GM21367 (cell line): ENCODE results near the gene CFTR.
A peak's percentile ranks its signal among the peaks of the same experiment; 100 is the strongest.
"Not testable (repeated sequence)": the region's sequence is repeated elsewhere in the genome, so short reads cannot be mapped to it uniquely, and the experiment has no call there.

Source experiments
- ATAC-seq: cut with Tn5 transposase; IDR thresholded peaks from one replicate; pipeline ENCODE4 v1.9.1; 2021; ENCODE audit not compliant: unreplicated experiment

Gene CFTR

GRCh38 chr7:117683430-117684175, 203.8 kb downstream of the CFTR start:
- ATAC-seq: no peak

DNA sequence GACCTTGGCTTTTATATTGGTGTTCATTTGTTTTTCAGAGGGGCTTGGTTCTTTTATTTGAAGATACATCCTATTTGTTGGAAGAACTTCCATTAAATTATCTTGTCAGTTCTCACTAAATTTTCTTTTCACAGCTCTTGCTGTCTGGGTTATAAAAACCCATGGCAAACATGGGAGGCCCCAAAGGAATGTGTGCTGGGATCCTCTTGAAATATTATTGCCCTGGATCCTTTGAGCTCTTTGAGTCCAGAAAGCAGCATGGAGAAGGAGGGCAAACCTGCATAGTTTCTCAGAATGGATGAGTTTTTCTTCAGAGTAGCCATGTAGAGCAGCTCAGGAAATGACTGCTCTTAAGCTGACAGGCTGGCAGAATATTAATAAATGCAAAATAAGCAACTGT, 206.0 kb downstream of the CFTR start:
- ATAC-seq: no peak

DNA sequence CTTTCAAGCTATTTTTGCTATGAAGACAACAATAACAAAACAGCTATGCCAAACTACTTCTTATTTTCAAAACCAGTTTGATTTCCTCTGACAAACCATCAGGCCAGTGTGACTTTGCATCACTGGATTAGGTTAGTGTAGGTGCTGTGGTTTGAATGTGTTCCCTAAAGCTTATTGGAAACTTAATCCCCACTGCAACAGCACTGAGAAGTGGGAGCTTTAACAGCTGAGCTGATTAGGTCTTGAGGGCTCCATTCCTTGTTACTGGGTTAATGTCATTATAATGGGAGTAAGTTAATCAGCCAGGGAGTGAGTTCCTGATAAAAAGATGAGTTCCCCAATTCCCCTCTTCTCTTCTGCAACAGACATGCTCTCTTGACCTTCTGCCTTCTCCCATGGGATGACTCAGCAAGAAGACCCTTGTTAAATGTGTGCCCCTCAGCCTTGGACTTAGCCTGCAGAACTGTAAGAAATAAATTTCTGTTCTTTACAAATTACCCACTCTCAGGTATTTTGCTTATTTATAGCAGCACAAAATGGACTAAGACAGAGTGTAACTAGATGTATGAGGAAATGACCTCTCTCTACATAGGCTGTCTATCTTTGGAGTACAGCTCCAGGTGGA, 206.6 kb downstream of the CFTR start:
- ATAC-seq: no peak

- no peak for ATAC-seq
Observed at GRCh38 chr7:117688126-117688525, 208.3 kb downstream of the CFTR start.

DNA sequence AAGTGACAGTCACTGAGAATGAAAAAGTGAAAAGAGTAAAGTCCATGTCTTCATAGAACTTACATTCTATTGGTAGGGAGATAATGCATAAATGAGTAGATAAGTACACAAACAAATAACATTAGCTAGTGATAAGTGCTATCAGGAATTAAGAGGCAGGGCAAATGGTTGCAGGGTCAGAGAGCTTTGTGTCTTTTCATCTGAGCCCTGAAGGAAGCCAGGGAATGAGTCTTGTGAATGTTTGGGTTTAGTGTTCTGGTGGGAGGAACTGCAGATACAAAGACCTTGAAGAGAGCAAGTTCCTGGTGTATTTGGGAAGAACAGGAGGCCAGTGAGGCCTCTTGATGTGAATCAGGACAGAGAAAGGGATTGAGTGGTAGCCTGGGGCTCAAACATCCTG, 209.6 kb downstream of the CFTR start:
- ATAC-seq: no peak

DNA sequence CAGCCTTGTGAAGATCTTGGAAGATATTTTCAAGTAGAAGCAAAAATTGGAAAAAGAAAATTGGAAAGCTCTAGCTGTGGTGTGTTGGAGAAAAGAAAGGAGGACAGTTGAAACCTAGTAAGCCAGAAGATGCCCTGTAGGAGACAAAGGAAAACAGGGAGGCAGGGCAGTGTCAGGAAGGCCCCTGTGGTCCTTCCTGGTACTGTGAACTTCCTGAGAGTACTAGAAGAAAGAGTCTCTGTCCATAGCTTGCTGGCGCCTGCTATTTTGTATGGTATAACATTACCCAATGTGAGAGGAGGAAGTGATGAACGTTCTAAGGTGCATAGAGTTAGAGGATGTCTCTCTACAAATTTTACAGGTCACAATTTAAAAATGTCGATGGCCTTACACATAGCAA, 210.3 kb downstream of the CFTR start:
- no peak for ATAC-seq

- no peak for ATAC-seq
Observed at GRCh38 chr7:117692338-117692737, 212.5 kb downstream of the CFTR start.

DNA sequence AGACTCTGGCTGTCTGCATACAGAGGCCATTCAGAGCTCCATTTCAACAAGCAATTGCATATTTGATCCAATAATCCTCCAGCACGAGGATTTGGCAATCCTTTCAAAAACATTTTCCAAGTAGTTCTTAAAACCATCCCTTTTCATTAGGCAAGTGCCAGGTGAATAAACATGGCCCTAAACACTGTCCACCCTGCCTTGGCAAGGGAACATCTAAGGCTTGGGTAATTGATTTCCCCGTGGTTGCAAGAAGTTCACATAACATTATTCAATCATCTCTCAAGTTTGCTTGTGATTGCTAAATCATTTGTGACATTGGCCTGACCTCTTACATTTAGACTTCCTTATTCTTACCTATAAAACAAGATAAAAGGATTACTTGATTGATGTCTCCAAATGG, 218.2 kb downstream of the CFTR start:
- no peak for ATAC-seq

DNA sequence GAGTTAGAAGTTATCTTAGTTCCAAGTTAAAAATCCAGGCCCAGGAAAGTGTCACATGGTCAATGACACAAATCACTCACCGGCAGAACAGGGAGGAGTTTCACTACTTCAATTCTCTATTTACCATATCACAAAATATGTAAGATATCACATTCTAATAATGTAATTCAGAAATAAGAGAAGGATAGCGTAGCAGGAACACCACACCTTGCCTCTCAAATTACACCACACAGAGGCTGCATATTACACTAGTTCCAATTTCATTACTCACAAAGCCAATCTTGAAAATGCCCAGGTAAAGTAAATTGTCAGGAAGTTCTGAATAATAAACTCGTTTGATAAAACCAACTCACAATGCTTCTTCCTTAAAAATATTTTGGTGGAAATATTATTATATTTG, 224.2 kb downstream of the CFTR start:
- no peak for ATAC-seq

DNA sequence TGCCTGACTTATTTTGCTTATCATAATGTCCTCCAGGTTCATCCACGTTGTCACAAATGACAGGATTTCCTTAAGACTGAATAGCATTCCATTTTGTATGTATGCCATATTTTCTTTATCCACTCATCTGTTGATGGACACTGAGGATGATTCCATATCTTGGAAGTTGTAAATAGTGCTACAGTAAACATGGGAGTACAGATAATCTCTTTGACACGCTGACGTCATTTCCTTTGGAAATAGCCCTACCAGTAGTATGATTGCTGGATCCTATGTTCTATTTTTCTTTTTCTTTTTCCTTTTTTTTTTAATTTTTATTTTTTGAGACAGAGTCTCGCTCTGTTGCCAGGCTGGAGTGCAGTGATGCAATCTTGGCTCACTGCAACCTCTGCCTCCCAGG, 225.8 kb downstream of the CFTR start:
- no peak for ATAC-seq

DNA sequence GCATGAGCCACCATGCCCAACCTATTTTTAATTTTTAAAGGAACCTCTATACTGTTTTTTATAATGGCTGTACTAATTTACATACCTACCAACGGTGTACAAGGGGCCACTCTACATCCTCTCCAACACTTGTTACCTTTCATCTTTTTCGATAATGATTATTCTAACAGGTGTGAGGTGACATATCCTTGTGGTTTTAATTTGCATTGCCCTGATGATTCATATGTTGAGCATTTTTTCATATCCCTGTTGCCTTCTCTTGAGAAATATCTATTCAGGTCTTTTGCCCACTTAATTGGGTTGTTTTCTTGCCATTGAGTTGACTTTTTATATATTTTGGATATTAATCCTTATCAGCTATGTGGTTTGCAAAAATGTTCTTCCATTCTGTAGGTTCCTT, 226.4 kb downstream of the CFTR start:
- no peak for ATAC-seq

DNA sequence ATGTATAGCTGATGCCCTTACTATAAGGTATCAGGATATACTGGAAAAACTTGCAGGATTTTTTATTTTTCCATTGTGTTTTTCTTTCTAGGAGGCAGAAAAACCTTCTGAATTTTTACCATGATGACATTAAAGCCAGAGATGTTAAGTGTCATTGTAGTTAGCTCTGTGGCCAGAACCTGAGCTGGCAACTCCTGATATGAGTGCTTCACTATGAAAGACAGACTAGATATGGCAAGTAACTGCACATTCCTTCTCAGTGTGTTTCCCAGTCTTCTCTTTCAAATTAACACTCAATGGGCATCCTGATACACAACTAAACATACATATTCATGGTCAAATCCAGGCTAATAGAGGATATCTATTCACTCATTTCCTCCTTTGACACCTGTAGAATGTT, 227.3 kb downstream of the CFTR start:
- ATAC-seq: no peak

DNA sequence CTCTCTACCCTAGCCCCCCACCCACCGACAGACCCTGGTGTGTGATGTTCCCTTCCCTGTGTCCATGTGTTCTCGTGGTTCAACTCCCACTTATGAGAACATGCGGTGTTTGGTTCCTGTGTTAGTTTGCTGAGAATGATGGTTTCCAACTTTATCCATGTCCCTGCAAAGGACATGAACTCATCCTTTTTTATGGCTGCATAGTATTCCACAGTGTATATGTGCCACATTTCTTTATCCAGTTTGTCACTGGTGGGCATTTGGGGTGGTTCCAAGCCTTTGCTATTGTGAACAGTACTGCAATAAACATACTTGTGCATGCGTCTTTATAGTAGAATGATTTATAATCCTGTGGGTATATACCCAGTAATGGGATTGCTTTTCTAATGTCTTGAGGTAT, 228.3 kb downstream of the CFTR start:
- not testable (repeated sequence) for ATAC-seq

- ATAC-seq: no peak
Observed at GRCh38 chr7:117711556-117711955, 231.7 kb downstream of the CFTR start.

GRCh38 chr7:117715784-117716445, 236.1 kb downstream of the CFTR start:
- peak; percentile 87 for ATAC-seq

DNA sequence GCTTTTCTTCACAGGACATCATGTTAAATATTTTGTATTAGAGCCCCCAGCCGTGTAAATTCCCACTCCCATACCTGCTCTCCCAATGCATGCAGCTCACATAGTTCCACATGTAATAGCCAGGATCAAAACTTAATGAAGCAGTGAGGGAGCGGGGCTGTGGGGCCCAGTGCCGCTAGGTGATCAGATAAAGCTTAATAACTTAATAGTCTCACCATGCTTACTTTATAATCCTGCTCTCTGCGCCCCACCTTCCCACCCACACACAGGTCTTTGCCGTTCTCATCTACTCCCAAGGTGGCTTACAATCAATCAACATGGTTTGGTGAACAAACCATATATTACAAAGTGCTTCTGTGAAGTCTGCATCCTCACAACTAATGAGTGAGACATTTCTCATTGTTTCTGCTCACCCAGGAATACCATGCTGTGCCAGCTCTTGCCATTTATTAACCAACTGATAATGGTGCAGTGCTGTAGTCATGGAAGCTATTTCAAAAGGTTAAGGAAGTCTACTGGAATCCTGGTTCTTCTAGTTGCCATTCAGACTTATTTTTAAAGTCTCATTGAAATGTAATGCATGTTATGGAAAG, 237.0 kb downstream of the CFTR start:
- no peak for ATAC-seq

DNA sequence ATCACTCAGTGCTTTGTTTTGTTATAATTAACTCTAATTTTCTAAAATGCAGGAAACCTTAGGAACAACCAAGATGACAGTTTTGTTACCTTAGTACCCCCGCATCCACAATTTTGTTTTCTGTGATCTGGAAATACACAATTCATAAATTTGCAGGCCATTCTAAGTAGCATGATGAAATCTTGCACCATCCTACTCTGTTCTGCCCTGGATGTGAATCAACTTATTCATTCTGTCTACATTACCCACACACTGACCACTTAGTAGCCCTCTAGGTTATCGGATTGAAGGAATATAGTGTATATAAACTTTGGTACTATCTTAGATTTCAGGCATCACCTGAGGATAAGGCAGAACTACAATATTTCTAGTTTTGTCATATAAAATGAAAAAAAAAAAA, 237.5 kb downstream of the CFTR start:
- no peak for ATAC-seq
